Ishikawa (cell line): ENCODE results near the gene PDE7B.

Experiments
- CEBPB ChIP-seq: IDR thresholded peaks from 2 replicates; pipeline ENCODE4 v1.6.1; 2012
- CREB1 ChIP-seq: IDR thresholded peaks from 2 replicates; pipeline ENCODE4 v1.6.1; 2012; ENCODE audit warnings: low read depth
- EGR1 ChIP-seq: IDR thresholded peaks from 2 replicates; pipeline ENCODE4 v1.6.1; 2012
- EP300 ChIP-seq: IDR thresholded peaks from 2 replicates; pipeline ENCODE4 v1.6.1; 2012; ENCODE audit warnings: borderline replicate concordance
- FOXM1 ChIP-seq: IDR thresholded peaks from 2 replicates; pipeline ENCODE4 v1.6.1; 2012; ENCODE audit warnings: low read depth, borderline replicate concordance
- MAX ChIP-seq: IDR thresholded peaks from 2 replicates; pipeline ENCODE4 v1.6.1; 2012
- NFIC ChIP-seq: IDR thresholded peaks from 2 replicates; pipeline ENCODE4 v1.6.1; 2012
- RAD21 ChIP-seq: IDR thresholded peaks from 2 replicates; pipeline ENCODE4 v1.6.1; 2012; ENCODE audit warnings: low read depth
- REST ChIP-seq: IDR thresholded peaks from 2 replicates; pipeline ENCODE4 v1.6.1; 2012; ENCODE audit warnings: low read depth, mild to moderate bottlenecking
- TAF1 ChIP-seq: IDR thresholded peaks from 2 replicates; pipeline ENCODE4 v1.6.1; 2012; ENCODE audit warnings: low read depth, mild to moderate bottlenecking
- TCF12 ChIP-seq: IDR thresholded peaks from 2 replicates; pipeline ENCODE4 v1.6.1; 2012; ENCODE audit warnings: low read depth
- TEAD4 ChIP-seq: IDR thresholded peaks from 2 replicates; pipeline ENCODE4 v1.6.1; 2012
- YY1 ChIP-seq: IDR thresholded peaks from 2 replicates; pipeline ENCODE4 v1.6.1; 2012; ENCODE audit warnings: low read depth
- ZBTB7A ChIP-seq: IDR thresholded peaks from 2 replicates; pipeline ENCODE4 v1.6.1; 2012; ENCODE audit warnings: low read depth
- TF ChIP-seq, protein P1 (sequence below): IDR thresholded peaks from 2 replicates; pipeline ENCODE4 v1.6.1; 2012

PDE7B gene

GRCh38 chr6:135828021-135828420 lies 23.5 kb upstream of the PDE7B start:
- TF ChIP-seq FOXM1 (no peak), RAD21 (no peak), CEBPB (no peak), EGR1 (no peak), CREB1 (no peak), EP300 (no peak), ZBTB7A (no peak), REST (no peak)
- TF ChIP-seq, protein P1, sequence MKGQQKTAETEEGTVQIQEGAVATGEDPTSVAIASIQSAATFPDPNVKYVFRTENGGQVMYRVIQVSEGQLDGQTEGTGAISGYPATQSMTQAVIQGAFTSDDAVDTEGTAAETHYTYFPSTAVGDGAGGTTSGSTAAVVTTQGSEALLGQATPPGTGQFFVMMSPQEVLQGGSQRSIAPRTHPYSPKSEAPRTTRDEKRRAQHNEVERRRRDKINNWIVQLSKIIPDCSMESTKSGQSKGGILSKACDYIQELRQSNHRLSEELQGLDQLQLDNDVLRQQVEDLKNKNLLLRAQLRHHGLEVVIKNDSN = no peak

DNA sequence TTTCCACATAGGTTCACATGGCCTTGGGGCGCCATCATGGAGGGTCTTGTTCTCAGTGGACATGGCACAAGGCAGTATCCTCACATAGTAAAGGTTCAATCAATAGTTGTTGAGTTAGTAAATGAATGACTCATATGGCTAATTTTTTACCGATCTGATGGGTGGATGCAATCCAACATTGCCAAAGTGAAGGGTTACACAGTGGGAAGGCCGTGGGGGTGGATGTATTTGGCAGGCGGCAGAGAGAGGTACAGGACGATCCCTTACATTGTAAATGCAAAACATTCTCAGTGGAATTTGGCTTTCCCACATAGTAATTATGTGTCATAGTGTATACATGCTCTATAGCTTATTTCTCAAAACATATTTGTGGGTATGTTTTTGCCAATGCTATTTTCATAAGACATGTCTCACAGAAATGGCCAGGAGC lies 21.0 kb upstream of the PDE7B start:
- TF ChIP-seq, protein P1 = no peak

DNA sequence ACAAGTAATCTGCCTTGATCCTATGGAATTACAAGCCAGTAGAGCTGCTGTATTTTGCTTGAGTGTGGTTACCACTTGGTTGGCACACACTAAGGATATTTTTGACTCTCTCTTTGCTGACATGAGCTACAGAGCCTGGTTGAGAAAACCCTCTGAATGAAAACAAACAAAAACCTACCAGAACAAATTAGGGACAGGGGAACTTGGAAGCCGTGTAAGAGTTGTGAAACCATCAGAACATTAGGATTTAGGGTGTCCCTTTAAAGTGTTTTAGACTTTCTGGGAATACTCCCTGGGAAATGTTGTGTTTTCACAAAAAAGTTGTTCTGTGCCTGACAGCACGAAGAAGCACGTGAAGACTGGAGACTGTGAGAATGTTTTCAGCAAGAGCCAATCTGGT lies 20.5 kb upstream of the PDE7B start:
- TF ChIP-seq, protein P1 = no peak
- TF ChIP-seq ZBTB7A (no peak), REST (no peak), CEBPB (no peak), RAD21 (no peak), FOXM1 (no peak), YY1 (no peak), NFIC (no peak), EGR1 (no peak), MAX (no peak), EP300 (no peak), TAF1 (no peak), CREB1 (no peak), TCF12 (no peak), TEAD4 (no peak)

DNA sequence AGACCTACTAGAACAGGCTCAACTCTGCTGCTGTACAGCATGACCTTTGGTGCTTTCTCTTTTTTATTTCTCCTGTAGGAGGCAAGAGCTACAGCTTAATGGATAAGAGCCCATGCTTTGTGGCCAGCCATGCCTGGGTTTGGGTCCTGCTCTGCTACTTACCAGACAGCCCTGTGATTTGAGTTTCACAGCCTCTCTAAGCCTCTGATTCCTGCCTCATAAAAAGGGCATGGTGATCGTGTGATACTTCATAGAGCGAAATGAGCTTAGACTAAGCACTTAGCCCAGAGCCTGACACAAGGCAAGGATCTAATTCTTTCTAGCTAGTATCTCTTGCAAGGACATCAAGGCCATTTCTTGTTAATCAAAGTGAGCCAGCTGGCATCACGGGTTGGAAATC lies 19.3 kb upstream of the PDE7B start:
- no peak for TF ChIP-seq NFIC
- TF ChIP-seq MAX = no peak
- TF ChIP-seq TCF12 = no peak
- no peak for TF ChIP-seq ZBTB7A

GRCh38 chr6:135833771-135834170 lies 17.7 kb upstream of the PDE7B start:
- TF ChIP-seq TAF1 (no peak), FOXM1 (no peak), TEAD4 (no peak), YY1 (no peak), TCF12 (no peak), NFIC (no peak), MAX (no peak), CREB1 (no peak), EP300 (no peak), CEBPB (no peak), REST (no peak), RAD21 (no peak), ZBTB7A (no peak)
- TF ChIP-seq, protein P1 = no peak
